Skeletal muscle tissue (tissue), 4 donors: ENCODE results near the gene SUSD3. TPM values are rescaled to one million over a fixed set of nuclear protein-coding genes. Genes with fewer than 3 reads are reported as not detected.

ENCODE experiments used
- H3K27ac ChIP-seq: one replicate; pipeline ENCODE4 v1.7.0; 2013; ENCODE audit warnings: mild to moderate bottlenecking, low read depth, low read length, inconsistent platforms
- H3K27me3 ChIP-seq, 3 donors: one replicate each; pipeline ENCODE4 v1.7.0; 2013; ENCODE audit warnings: low read length in 3 of 3; ENCODE audit not compliant: control insufficient read depth in 3 of 3, insufficient read depth in 3 of 3
- H3K36me3 ChIP-seq, 3 donors: one replicate each; pipeline ENCODE4 v1.7.0; 2013; ENCODE audit warnings: low read length in 3 of 3; ENCODE audit not compliant: control insufficient read depth in 3 of 3, insufficient read depth in 3 of 3
- H3K4me1 ChIP-seq, 3 donors: one replicate each; pipeline ENCODE4 v1.7.0; 2013; ENCODE audit warnings: low read length in 3 of 3, mild to moderate bottlenecking in 3 of 3; ENCODE audit not compliant: control insufficient read depth in 3 of 3, insufficient read depth in 3 of 3
- H3K4me3 ChIP-seq, 3 donors: one replicate each; pipeline ENCODE4 v1.7.0; 2013; ENCODE audit warnings: low read length in 3 of 3
- H3K9ac ChIP-seq, 3 donors: one replicate each; pipeline ENCODE4 v1.7.0; 2013; ENCODE audit warnings: low read length in 3 of 3, mild to moderate bottlenecking in 3 of 3, moderate library complexity in 2 of 3, low read depth in 1 of 3
- H3K9me3 ChIP-seq, 3 donors: one replicate each; pipeline ENCODE4 v1.7.0; 2013; ENCODE audit warnings: low read length in 3 of 3; ENCODE audit not compliant: control insufficient read depth in 3 of 3
- total RNA-seq: library from RNA; depleted of rRNA; stranded (reverse); fragments of >200 nt; gene quantifications from one replicate; pipeline ENCODE4 v1.2.3, GENCODE V29; 2014
- donor health status: Osteomylitis.

The SUSD3 gene
- total RNA-seq, 1 donor from 2014 or later, result 2.6 TPM

- peaks cover 4 to 31% (median 19%) of the 10 kb centered on the region in 3 donors for H3K27me3 ChIP-seq
- peaks cover 3 to 22% (median 9%) of the 10 kb centered on the region in 3 donors for H3K4me1 ChIP-seq
- H3K4me3 ChIP-seq, result no peak overlapping the region
- H3K27ac ChIP-seq, result no peak overlapping the region
- no peaks in the 10 kb centered on the region for H3K9me3 ChIP-seq
- H3K9ac ChIP-seq, result no peak overlapping the region
- no peaks in the 10 kb centered on the region for H3K36me3 ChIP-seq
These were observed 2.3 kb downstream of the SUSD3 start for GRCh38 chr9:93060746-93061259.

DNA sequence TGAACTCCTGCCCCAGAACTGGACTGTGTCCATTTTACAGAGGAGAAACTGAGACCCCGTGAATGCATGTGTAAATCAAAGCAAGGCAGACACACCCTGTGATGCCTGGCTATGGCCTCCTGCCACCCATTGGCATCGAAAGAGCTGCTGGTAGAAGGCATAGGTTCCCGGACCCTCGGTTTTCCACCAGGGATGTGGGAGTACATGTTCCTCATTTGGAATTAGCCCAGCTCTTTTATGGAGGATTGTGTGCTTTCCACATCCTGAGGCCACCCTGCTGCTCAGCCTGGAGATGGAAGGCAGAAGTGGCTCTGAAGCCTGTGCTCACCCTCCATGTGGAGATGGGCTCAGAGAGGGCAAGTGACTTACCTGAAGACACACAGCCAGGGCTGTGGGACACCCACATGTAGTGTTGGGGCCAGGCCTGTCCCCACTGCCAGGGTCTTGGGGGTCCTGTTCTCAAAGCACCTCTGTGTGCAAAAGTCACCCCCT lies 2.8 kb downstream of the SUSD3 start:
- Histone ChIP-seq H3K27me3 (peaks cover 4 to 31% (median 19%) of the 10 kb centered on the region in 3 donors), H3K36me3 (no peaks in the 10 kb centered on the region), H3K9me3 (no peaks in the 10 kb centered on the region), H3K4me1 (peaks cover 3 to 23% (median 9%) of the 10 kb centered on the region in 3 donors), H3K9ac (no peak overlapping the region), H3K27ac (no peak overlapping the region), H3K4me3 (no peak overlapping the region)

DNA sequence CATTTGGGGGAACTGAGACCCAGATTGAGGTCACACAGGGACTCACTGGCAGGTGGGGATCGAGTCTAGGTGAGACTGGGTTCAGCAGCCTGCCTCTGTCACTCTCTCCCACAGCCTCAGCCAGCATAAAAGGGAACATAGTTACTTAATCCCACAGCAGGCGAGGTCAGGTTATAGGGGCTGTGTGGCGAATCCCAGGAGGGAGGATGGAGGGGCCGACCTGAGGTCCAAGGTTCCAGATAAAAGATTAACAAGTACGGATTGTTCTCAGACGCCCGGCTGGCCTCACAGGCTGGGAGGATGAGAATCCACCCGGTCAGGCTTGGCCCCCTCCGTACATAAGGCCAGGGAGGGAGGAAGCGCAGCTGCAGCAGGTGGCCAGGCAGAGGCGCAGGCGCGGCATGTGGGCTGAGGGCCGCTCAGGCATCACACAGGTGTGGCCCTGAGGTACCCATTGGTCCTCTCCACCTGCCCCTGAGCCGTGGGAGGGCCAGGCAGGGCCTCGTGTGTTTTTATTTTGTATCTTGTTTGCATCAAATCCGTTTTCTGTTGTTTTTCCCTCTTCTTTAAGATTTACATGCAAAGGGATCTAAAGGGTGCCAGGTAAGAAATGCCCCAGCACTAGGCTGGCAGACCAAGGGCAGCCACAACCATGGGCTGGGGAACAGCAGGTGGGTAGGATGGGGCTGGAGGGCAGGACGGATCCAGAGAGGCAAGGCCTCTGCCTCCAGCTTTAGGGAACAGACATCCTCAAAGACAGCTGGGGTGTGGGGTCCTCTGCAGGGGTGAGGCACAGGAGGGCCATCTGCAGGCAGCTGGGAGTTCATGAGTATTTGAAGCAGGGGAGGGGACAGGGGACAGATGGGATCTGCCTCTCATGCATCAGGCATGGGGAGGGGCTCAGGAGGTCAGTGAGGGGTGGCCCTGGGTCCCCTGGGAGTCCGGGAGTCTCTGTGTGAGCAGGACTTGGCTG lies 3.6 kb downstream of the SUSD3 start:
- peaks cover 4 to 31% (median 19%) of the 10 kb centered on the region in 3 donors for H3K27me3 ChIP-seq
- H3K36me3 ChIP-seq, result no peaks in the 10 kb centered on the region
- no peak overlapping the region for H3K9ac ChIP-seq
- no peaks in the 10 kb centered on the region for H3K9me3 ChIP-seq
- H3K4me3 ChIP-seq, result no peak overlapping the region
- peaks cover 3 to 23% (median 9%) of the 10 kb centered on the region in 3 donors for H3K4me1 ChIP-seq
- no peak overlapping the region for H3K27ac ChIP-seq

- Histone ChIP-seq H3K27me3 (peaks cover 4 to 26% (median 17%) of the 10 kb centered on the region in 3 donors), H3K9ac (no peak overlapping the region), H3K36me3 (no peaks in the 10 kb centered on the region), H3K9me3 (no peaks in the 10 kb centered on the region), H3K27ac (no peak overlapping the region), H3K4me3 (no peak overlapping the region), H3K4me1 (peaks cover under 1 to 19% (median 8%) of the 10 kb centered on the region in 3 donors)
These were observed 6.1 kb downstream of the SUSD3 start for GRCh38 chr9:93064392-93065134.

- H3K27ac ChIP-seq, result no peak overlapping the region
- no peak overlapping the region for H3K9ac ChIP-seq
- H3K36me3 ChIP-seq, result no peaks in the 10 kb centered on the region
- H3K27me3 ChIP-seq, result peaks cover 0 to 19% (median 10%) of the 10 kb centered on the region in 3 donors
- no peaks in the 10 kb centered on the region for H3K9me3 ChIP-seq
- H3K4me3 ChIP-seq, result no peak overlapping the region
- H3K4me1 ChIP-seq, result peaks cover 0 to 12% (median 2%) of the 10 kb centered on the region in 3 donors
These were observed 6.7 kb downstream of the SUSD3 start for GRCh38 chr9:93065135-93065720.

GRCh38 chr9:93066978-93067603 lies 8.6 kb downstream of the SUSD3 start:
- no peak overlapping the region for H3K27ac ChIP-seq
- no peak overlapping the region for H3K4me3 ChIP-seq
- peaks cover 0 to 8% (median 0%) of the 10 kb centered on the region in 3 donors for H3K27me3 ChIP-seq
- no peaks in the 10 kb centered on the region for H3K9me3 ChIP-seq
- peaks cover 2 to 18% (median 4%) of the 10 kb centered on the region in 3 donors for H3K4me1 ChIP-seq
- no peaks in the 10 kb centered on the region for H3K36me3 ChIP-seq
- H3K9ac ChIP-seq, result no peak overlapping the region

DNA sequence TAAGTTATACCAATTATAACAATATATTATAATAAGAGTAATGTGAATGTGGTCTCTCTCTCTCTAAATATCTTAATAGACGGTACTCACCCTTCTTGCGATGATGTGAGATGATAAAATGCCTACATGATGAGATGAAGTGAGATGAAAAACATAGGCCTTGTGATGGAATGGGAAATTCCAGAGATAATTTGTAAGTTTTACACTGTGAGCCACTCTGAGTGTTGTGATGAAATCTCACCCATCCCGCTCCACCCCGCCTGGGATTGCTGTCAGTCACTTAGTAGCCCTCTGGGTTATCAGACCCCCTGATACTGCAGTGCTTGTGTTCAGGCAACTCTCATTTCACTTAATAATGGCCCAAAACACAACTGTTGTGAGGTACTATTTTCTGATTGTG lies 10.5 kb downstream of the SUSD3 start:
- no peaks in the 10 kb centered on the region for H3K9me3 ChIP-seq
- H3K27me3 ChIP-seq, result no peaks in the 10 kb centered on the region
- H3K4me1 ChIP-seq, result peaks cover 6 to 25% (median 7%) of the 10 kb centered on the region in 3 donors
- no peak overlapping the region for H3K27ac ChIP-seq
- no peaks in the 10 kb centered on the region for H3K36me3 ChIP-seq
- no peak overlapping the region for H3K9ac ChIP-seq
- no peak overlapping the region for H3K4me3 ChIP-seq

- Histone ChIP-seq H3K36me3 (no peaks in the 10 kb centered on the region), H3K9ac (no peak overlapping the region), H3K4me3 (peak overlapping the region in 1 of 3 donors; percentile 1), H3K27ac (no peak overlapping the region), H3K27me3 (no peaks in the 10 kb centered on the region), H3K9me3 (no peaks in the 10 kb centered on the region), H3K4me1 (peaks cover 4 to 13% (median 6%) of the 10 kb centered on the region in 3 donors)
These were observed 13.0 kb downstream of the SUSD3 start for GRCh38 chr9:93071464-93071863.

GRCh38 chr9:93072383-93072795 lies 13.9 kb downstream of the SUSD3 start:
- Histone ChIP-seq H3K9me3 (no peaks in the 10 kb centered on the region), H3K4me1 (peaks cover 4 to 13% (median 6%) of the 10 kb centered on the region in 3 donors), H3K27me3 (no peaks in the 10 kb centered on the region), H3K9ac (no peak overlapping the region), H3K4me3 (no peak overlapping the region), H3K27ac (no peak overlapping the region), H3K36me3 (no peaks in the 10 kb centered on the region)
